ENCODE measurements around the gene SMARCB1.

SMARCB1 gene

GRCh38 chr22:23783265-23784150 lies 3.3 kb upstream of the SMARCB1 start:
- H3K4me1 ChIP-seq (ENCODE audit: insufficient read depth, low read length), result peaks cover 17% of the 10 kb centered on the region
- H3K27me3 ChIP-seq (ENCODE audit: control insufficient read depth in 1 of 2, insufficient read depth in 2 of 2, low read length in 2 of 2), result no peaks in the 10 kb centered on the region

DNA sequence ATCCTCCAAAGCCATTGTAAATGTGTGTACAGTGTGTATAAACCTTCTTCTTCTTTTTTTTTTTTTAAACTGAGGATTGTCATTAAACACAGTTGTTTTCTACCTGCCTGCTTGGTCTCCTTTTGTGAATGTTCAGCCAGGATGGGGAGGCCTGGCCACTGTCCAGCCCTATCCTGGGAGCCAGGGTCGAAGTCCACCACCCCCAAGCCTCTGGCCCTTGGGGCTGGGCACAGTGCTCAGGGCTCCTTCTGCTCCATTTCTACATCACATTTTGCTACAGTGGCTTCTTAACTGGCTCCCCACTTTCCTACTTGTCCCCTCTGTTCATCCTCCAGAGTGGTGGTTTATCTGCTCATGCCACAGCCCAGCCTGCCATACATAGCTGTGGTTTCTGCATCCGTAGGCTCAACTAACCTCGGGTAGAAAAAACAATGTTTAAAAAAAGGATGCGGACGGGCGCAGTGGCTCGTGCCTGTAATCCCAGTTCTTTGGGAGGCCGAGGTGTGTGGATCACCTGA lies 2.5 kb upstream of the SMARCB1 start:
- H3K9ac ChIP-seq (ENCODE audit: low read length), result no peak overlapping the region
- no peak overlapping the region for H3K4me3 ChIP-seq (ENCODE audit: low read depth in 1 of 2, low read length in 2 of 2)
- no peaks in the 10 kb centered on the region for H3K9me3 ChIP-seq (ENCODE audit: low read length)
- peaks cover 24% of the 10 kb centered on the region for H3K4me1 ChIP-seq (ENCODE audit: insufficient read depth, low read length)
- H3K27me3 ChIP-seq (ENCODE audit: control insufficient read depth in 1 of 2, insufficient read depth in 2 of 2, low read length in 2 of 2), result no peaks in the 10 kb centered on the region
- H3K36me3 ChIP-seq (ENCODE audit: insufficient read depth, low read length), result peaks cover 6% of the 10 kb centered on the region
- H3K27ac ChIP-seq (ENCODE audit: low read depth, low read length), result no peak overlapping the region

More at GRCh38 chr22:23783265-23784150, 3.3 kb upstream of the SMARCB1 start:
- H3K4me3 ChIP-seq (ENCODE audit: low read depth in 1 of 2, low read length in 2 of 2), result no peak overlapping the region
- no peak overlapping the region for H3K27ac ChIP-seq (ENCODE audit: low read depth, low read length)
- no peak overlapping the region for H3K9ac ChIP-seq (ENCODE audit: low read length)
- H3K36me3 ChIP-seq (ENCODE audit: insufficient read depth, low read length), result peaks cover 6% of the 10 kb centered on the region
- H3K9me3 ChIP-seq (ENCODE audit: low read length), result no peaks in the 10 kb centered on the region

GRCh38 chr22:23786261-23786710 lies 480 bp upstream of the SMARCB1 start:
- Histone ChIP-seq H3K4me3 (ENCODE audit: low read depth in 1 of 2, low read length in 2 of 2) (peak overlapping the region; percentile 63 to 72), H3K9ac (ENCODE audit: low read length) (peak overlapping the region; percentile 60), H3K9me3 (ENCODE audit: low read length) (no peaks in the 10 kb centered on the region), H3K4me1 (ENCODE audit: insufficient read depth, low read length) (peaks cover 40% of the 10 kb centered on the region), H3K27ac (ENCODE audit: low read depth, low read length) (peak overlapping the region; percentile 98), H3K27me3 (ENCODE audit: control insufficient read depth in 1 of 2, insufficient read depth in 2 of 2, low read length in 2 of 2) (no peaks in the 10 kb centered on the region), H3K36me3 (ENCODE audit: insufficient read depth, low read length) (peaks cover 6% of the 10 kb centered on the region)

GRCh38 chr22:23787600-23787896 lies 782 bp downstream of the SMARCB1 start:
- peak overlapping the region; percentile 15 for H3K9ac ChIP-seq (ENCODE audit: low read length)
- H3K4me1 ChIP-seq (ENCODE audit: insufficient read depth, low read length), result peaks cover 49% of the 10 kb centered on the region
- peak overlapping the region; percentile 63 to 72 for H3K4me3 ChIP-seq (ENCODE audit: low read depth in 1 of 2, low read length in 2 of 2)
- no peaks in the 10 kb centered on the region for H3K27me3 ChIP-seq (ENCODE audit: control insufficient read depth in 1 of 2, insufficient read depth in 2 of 2, low read length in 2 of 2)
- H3K27ac ChIP-seq (ENCODE audit: low read depth, low read length), result peak overlapping the region; percentile 98
- H3K9me3 ChIP-seq (ENCODE audit: low read length), result no peaks in the 10 kb centered on the region
- H3K36me3 ChIP-seq (ENCODE audit: insufficient read depth, low read length), result peaks cover 1% of the 10 kb centered on the region

- peaks cover 49% of the 10 kb centered on the region for H3K4me1 ChIP-seq (ENCODE audit: insufficient read depth, low read length)
- H3K4me3 ChIP-seq (ENCODE audit: low read depth in 1 of 2, low read length in 2 of 2), result peak overlapping the region; percentile 63 to 72
- H3K27me3 ChIP-seq (ENCODE audit: control insufficient read depth in 1 of 2, insufficient read depth in 2 of 2, low read length in 2 of 2), result no peaks in the 10 kb centered on the region
- H3K36me3 ChIP-seq (ENCODE audit: insufficient read depth, low read length), result peaks cover 5% of the 10 kb centered on the region
- H3K9me3 ChIP-seq (ENCODE audit: low read length), result no peaks in the 10 kb centered on the region
- H3K9ac ChIP-seq (ENCODE audit: low read length), result peak overlapping the region; percentile 15
- no peak overlapping the region for H3K27ac ChIP-seq (ENCODE audit: low read depth, low read length)
Observed at GRCh38 chr22:23787910-23788309, 1.1 kb downstream of the SMARCB1 start.

DNA sequence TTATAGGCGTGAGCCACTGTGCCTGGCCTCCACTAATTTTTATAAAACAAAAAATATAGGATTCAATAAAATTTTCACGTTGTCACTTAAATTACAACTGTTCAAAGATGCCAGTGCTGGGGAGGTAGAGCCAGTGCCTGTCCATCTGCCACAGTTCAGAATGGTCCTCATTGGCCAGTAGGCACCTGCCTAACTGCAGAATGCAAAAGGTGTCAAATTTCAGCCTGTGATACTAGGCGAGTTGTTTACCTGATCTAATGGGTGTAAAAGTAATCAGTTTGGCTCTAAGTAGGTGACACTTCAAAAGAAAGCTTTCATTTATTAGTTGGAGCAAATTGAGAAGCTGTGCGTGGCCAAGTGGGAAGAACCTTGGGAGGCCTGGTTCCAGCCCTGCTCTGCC lies 2.4 kb downstream of the SMARCB1 start:
- H3K36me3 ChIP-seq (ENCODE audit: insufficient read depth, low read length), result peaks cover 15% of the 10 kb centered on the region
- peaks cover 49% of the 10 kb centered on the region for H3K4me1 ChIP-seq (ENCODE audit: insufficient read depth, low read length)
- no peak overlapping the region for H3K9ac ChIP-seq (ENCODE audit: low read length)
- no peak overlapping the region for H3K4me3 ChIP-seq (ENCODE audit: low read depth in 1 of 2, low read length in 2 of 2)
- no peak overlapping the region for H3K27ac ChIP-seq (ENCODE audit: low read depth, low read length)
- H3K27me3 ChIP-seq (ENCODE audit: control insufficient read depth in 1 of 2, insufficient read depth in 2 of 2, low read length in 2 of 2), result no peaks in the 10 kb centered on the region
- H3K9me3 ChIP-seq (ENCODE audit: low read length), result no peaks in the 10 kb centered on the region

DNA sequence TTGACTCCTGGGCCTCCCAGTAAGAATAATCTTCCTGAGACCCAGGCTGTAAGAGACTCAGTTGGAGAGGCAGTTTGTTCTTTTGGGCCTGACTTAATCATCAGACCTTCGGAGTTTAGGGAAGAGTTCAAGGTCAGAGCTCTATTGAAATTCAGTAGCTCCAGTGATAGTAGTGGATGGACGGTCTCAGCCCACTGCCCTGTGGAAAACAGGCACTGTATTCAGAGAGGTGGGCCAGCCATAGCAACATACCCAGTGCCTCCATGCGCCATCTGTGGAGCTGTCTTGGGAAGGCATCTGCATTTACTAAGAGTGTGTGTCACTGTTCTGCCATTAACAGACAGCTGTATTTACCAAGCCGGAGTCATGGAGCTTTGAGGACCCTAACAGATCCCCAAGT lies 2.9 kb downstream of the SMARCB1 start:
- peaks cover 20% of the 10 kb centered on the region for H3K36me3 ChIP-seq (ENCODE audit: insufficient read depth, low read length)
- H3K9me3 ChIP-seq (ENCODE audit: low read length), result no peaks in the 10 kb centered on the region
- no peak overlapping the region for H3K4me3 ChIP-seq (ENCODE audit: low read depth in 1 of 2, low read length in 2 of 2)
- H3K9ac ChIP-seq (ENCODE audit: low read length), result no peak overlapping the region
- peaks cover 49% of the 10 kb centered on the region for H3K4me1 ChIP-seq (ENCODE audit: insufficient read depth, low read length)
- H3K27ac ChIP-seq (ENCODE audit: low read depth, low read length), result no peak overlapping the region
- no peaks in the 10 kb centered on the region for H3K27me3 ChIP-seq (ENCODE audit: control insufficient read depth in 1 of 2, insufficient read depth in 2 of 2, low read length in 2 of 2)

GRCh38 chr22:23790819-23791737 lies 4.3 kb downstream of the SMARCB1 start:
- Histone ChIP-seq H3K9ac (ENCODE audit: low read length) (no peak overlapping the region), H3K27ac (ENCODE audit: low read depth, low read length) (peak overlapping the region; percentile 47), H3K36me3 (ENCODE audit: insufficient read depth, low read length) (peaks cover 30% of the 10 kb centered on the region), H3K4me1 (ENCODE audit: insufficient read depth, low read length) (peaks cover 48% of the 10 kb centered on the region), H3K4me3 (ENCODE audit: low read depth in 1 of 2, low read length in 2 of 2) (no peak overlapping the region), H3K27me3 (ENCODE audit: control insufficient read depth in 1 of 2, insufficient read depth in 2 of 2, low read length in 2 of 2) (no peaks in the 10 kb centered on the region), H3K9me3 (ENCODE audit: low read length) (no peaks in the 10 kb centered on the region)

GRCh38 chr22:23791738-23792645 lies 5.2 kb downstream of the SMARCB1 start:
- H3K4me1 ChIP-seq (ENCODE audit: insufficient read depth, low read length), result peaks cover 43% of the 10 kb centered on the region
- H3K36me3 ChIP-seq (ENCODE audit: insufficient read depth, low read length), result peaks cover 34% of the 10 kb centered on the region
- H3K27ac ChIP-seq (ENCODE audit: low read depth, low read length), result no peak overlapping the region
- no peak overlapping the region for H3K9ac ChIP-seq (ENCODE audit: low read length)
- H3K4me3 ChIP-seq (ENCODE audit: low read depth in 1 of 2, low read length in 2 of 2), result no peak overlapping the region
- no peaks in the 10 kb centered on the region for H3K9me3 ChIP-seq (ENCODE audit: low read length)
- H3K27me3 ChIP-seq (ENCODE audit: control insufficient read depth in 1 of 2, insufficient read depth in 2 of 2, low read length in 2 of 2), result no peaks in the 10 kb centered on the region

GRCh38 chr22:23793326-23793725 lies 6.6 kb downstream of the SMARCB1 start:
- Histone ChIP-seq H3K4me3 (ENCODE audit: low read depth in 1 of 2, low read length in 2 of 2) (no peak overlapping the region), H3K9ac (ENCODE audit: low read length) (no peak overlapping the region), H3K27ac (ENCODE audit: low read depth, low read length) (no peak overlapping the region), H3K36me3 (ENCODE audit: insufficient read depth, low read length) (peaks cover 34% of the 10 kb centered on the region), H3K27me3 (ENCODE audit: control insufficient read depth in 1 of 2, insufficient read depth in 2 of 2, low read length in 2 of 2) (no peaks in the 10 kb centered on the region), H3K4me1 (ENCODE audit: insufficient read depth, low read length) (peaks cover 34% of the 10 kb centered on the region), H3K9me3 (ENCODE audit: low read length) (no peaks in the 10 kb centered on the region)

All from muscle layer of colon (tissue), 2 donors.